ENCODE results near the gene SETD1A.

The SETD1A gene

DNA sequence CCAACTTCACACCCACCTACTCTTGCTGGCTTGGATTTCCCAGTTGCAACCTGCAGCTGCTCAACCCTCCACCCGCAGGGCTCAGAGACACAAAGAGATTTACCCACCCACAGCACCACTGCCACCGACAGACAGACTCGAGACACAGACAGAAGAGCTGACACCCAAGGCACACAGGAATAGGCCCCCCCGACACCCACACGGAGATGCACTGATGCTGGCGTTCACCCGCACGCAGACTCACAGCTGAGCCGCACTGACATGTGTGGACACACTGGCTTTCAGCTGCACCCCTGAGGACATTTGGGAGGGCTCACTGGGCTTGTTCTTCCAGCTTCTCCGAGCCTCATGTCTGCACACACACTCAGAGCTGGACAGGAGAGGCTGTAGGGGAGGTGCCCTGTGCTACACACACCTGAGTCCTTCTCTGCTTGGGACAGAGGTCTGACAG lies 44.7 kb downstream of the SETD1A start:
- Histone ChIP-seq H3K27me3 (ENCODE audit: insufficient read depth, poor library complexity, severe bottlenecking) (peaks cover 10% of the 10 kb centered on the region), H3K4me3 (replicated peaks; ENCODE audit: insufficient read depth, low read length) (no peak overlapping the region), H3K27ac (replicated peaks) (no peak overlapping the region)
- no peak for DNase-seq (ENCODE audit: low read depth in 1 of 2, low spot score in 1 of 2)
- TF ChIP-seq, protein P1, sequence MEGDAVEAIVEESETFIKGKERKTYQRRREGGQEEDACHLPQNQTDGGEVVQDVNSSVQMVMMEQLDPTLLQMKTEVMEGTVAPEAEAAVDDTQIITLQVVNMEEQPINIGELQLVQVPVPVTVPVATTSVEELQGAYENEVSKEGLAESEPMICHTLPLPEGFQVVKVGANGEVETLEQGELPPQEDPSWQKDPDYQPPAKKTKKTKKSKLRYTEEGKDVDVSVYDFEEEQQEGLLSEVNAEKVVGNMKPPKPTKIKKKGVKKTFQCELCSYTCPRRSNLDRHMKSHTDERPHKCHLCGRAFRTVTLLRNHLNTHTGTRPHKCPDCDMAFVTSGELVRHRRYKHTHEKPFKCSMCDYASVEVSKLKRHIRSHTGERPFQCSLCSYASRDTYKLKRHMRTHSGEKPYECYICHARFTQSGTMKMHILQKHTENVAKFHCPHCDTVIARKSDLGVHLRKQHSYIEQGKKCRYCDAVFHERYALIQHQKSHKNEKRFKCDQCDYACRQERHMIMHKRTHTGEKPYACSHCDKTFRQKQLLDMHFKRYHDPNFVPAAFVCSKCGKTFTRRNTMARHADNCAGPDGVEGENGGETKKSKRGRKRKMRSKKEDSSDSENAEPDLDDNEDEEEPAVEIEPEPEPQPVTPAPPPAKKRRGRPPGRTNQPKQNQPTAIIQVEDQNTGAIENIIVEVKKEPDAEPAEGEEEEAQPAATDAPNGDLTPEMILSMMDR (IDR thresholded peaks at IDR 0.05; ENCODE audit: insufficient read depth, low read length), result no peak
- TF ChIP-seq POLR2AphosphoS5 (IDR thresholded peaks at IDR 0.05; ENCODE audit: low read depth) (no peak), SPI1 (IDR thresholded peaks at IDR 0.05; ENCODE audit: borderline replicate concordance, low read depth) (no peak), GABPA (IDR thresholded peaks at IDR 0.05; ENCODE audit: low read depth) (no peak)
- TF ChIP-seq, protein P2, sequence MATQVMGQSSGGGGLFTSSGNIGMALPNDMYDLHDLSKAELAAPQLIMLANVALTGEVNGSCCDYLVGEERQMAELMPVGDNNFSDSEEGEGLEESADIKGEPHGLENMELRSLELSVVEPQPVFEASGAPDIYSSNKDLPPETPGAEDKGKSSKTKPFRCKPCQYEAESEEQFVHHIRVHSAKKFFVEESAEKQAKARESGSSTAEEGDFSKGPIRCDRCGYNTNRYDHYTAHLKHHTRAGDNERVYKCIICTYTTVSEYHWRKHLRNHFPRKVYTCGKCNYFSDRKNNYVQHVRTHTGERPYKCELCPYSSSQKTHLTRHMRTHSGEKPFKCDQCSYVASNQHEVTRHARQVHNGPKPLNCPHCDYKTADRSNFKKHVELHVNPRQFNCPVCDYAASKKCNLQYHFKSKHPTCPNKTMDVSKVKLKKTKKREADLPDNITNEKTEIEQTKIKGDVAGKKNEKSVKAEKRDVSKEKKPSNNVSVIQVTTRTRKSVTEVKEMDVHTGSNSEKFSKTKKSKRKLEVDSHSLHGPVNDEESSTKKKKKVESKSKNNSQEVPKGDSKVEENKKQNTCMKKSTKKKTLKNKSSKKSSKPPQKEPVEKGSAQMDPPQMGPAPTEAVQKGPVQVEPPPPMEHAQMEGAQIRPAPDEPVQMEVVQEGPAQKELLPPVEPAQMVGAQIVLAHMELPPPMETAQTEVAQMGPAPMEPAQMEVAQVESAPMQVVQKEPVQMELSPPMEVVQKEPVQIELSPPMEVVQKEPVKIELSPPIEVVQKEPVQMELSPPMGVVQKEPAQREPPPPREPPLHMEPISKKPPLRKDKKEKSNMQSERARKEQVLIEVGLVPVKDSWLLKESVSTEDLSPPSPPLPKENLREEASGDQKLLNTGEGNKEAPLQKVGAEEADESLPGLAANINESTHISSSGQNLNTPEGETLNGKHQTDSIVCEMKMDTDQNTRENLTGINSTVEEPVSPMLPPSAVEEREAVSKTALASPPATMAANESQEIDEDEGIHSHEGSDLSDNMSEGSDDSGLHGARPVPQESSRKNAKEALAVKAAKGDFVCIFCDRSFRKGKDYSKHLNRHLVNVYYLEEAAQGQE (IDR thresholded peaks at IDR 0.05; ENCODE audit: insufficient replicate concordance, low read depth), result no peak

DNA sequence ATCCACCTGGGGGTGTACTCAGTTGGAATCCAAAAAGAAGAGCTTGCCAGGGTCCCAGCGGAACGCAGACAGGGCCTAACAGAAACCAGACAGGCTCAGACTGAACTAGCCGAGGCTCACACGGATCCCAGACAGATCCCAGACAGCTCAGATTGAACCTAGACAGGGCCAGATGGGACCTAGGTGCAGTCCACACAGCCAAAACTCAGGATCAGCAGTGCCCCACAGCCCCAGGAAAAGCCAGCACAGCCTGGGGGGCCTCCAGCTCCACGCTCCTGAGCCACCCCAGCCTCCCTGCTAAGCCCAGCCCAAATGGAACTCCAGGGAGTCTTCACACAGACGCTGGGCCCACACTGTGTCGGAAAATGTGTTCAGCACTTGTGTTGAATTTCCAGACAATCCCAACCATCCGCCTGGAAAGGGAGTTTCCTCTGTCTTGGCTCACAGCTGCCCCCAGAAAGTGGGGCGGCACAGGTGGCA lies 45.3 kb downstream of the SETD1A start:
- DNase-seq (ENCODE audit: low read depth in 1 of 2, low spot score in 1 of 2), result no peak
- TF ChIP-seq, protein P1 (IDR thresholded peaks at IDR 0.05; ENCODE audit: insufficient read depth, low read length), result no peak
- TF ChIP-seq GABPA (IDR thresholded peaks at IDR 0.05; ENCODE audit: low read depth), result no peak
- TF ChIP-seq, protein P2 (IDR thresholded peaks at IDR 0.05; ENCODE audit: insufficient replicate concordance, low read depth), result no peak
- TF ChIP-seq SPI1 (IDR thresholded peaks at IDR 0.05; ENCODE audit: borderline replicate concordance, low read depth), result no peak
- TF ChIP-seq POLR2AphosphoS5 (IDR thresholded peaks at IDR 0.05; ENCODE audit: low read depth), result no peak
- Histone ChIP-seq H3K27me3 (ENCODE audit: insufficient read depth, poor library complexity, severe bottlenecking) (peaks cover 16% of the 10 kb centered on the region), H3K4me3 (replicated peaks; ENCODE audit: insufficient read depth, low read length) (no peak overlapping the region), H3K27ac (replicated peaks) (no peak overlapping the region)

DNA sequence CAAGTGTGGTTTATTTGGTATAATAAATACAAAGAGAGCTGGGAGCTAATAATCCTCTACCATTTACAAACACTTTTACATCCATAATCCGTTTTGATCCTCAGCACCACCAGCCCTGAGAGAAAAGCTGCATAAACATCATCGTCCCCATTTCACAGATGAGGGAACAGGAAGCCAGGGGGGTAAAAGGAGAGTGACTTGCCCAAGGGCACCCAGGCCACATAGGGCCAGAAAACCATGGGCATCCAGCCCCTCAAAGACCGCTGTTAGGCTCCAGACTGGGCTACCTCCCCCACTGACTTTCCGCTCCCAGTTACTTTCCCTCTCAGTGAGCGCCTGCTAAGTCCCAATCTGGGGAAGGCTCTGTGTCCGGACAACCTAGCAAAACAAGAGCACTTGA lies 46.2 kb downstream of the SETD1A start:
- no peak overlapping the region for H3K27ac ChIP-seq (replicated peaks)
- H3K27me3 ChIP-seq (ENCODE audit: insufficient read depth, poor library complexity, severe bottlenecking), result peaks cover 20% of the 10 kb centered on the region
- TF ChIP-seq GABPA (IDR thresholded peaks at IDR 0.05; ENCODE audit: low read depth), result no peak
- TF ChIP-seq, protein P1 (IDR thresholded peaks at IDR 0.05; ENCODE audit: insufficient read depth, low read length), result no peak
- no peak for TF ChIP-seq SPI1 (IDR thresholded peaks at IDR 0.05; ENCODE audit: borderline replicate concordance, low read depth)
- no peak for TF ChIP-seq POLR2AphosphoS5 (IDR thresholded peaks at IDR 0.05; ENCODE audit: low read depth)
- TF ChIP-seq, protein P2 (IDR thresholded peaks at IDR 0.05; ENCODE audit: insufficient replicate concordance, low read depth), result no peak
- no peak for DNase-seq (ENCODE audit: low read depth in 1 of 2, low spot score in 1 of 2)
- H3K4me3 ChIP-seq (replicated peaks; ENCODE audit: insufficient read depth, low read length), result no peak overlapping the region
